GM12878 (cell line): Measurements from ENCODE around the gene PDGFA.

Source experiments
- EZH2 ChIP-seq: IDR thresholded peaks from 2 replicates; pipeline ENCODE4 v1.6.1; 2012; ENCODE audit warnings: low read depth, mild to moderate bottlenecking, control low read depth, inconsistent platforms, low read length, borderline replicate concordance; ENCODE audit not compliant: control insufficient read depth
- NFIC ChIP-seq: IDR thresholded peaks from 2 replicates; pipeline ENCODE4 v1.6.1; 2012; ENCODE audit warnings: low read depth, mild to moderate bottlenecking, inconsistent platforms, low read length, moderate library complexity
- NR2C2 ChIP-seq: IDR thresholded peaks from 2 replicates; pipeline ENCODE4 v1.6.1; 2011; ENCODE audit warnings: borderline replicate concordance, low read depth; ENCODE audit not compliant: control insufficient read depth, insufficient read length
- PKNOX1 ChIP-seq: fragments of 450-650 bp; IDR thresholded peaks from 2 replicates; pipeline ENCODE4 v1.6.1; 2016; ENCODE audit warnings: mild to moderate bottlenecking
- POLR2A ChIP-seq: IDR thresholded peaks from 2 replicates; pipeline ENCODE4 v1.6.1; 2011; ENCODE audit warnings: low read depth, mild to moderate bottlenecking, low read length
- RELA ChIP-seq: fragments of 450-650 bp; IDR thresholded peaks from 2 replicates; pipeline ENCODE4 v1.8.0; 2014; ENCODE audit warnings: borderline replicate concordance; ENCODE audit not compliant: partially characterized antibody
- RFX5 ChIP-seq: IDR thresholded peaks from 2 replicates; pipeline ENCODE4 v1.6.1; 2011; ENCODE audit warnings: low read depth, low read length, improper control_type of control experiment
- SIN3A ChIP-seq: IDR thresholded peaks from 2 replicates; pipeline ENCODE4 v1.6.1; 2012; ENCODE audit warnings: low read depth, low read length, improper control_type of control experiment
- TF ChIP-seq, protein P1 (sequence below), 3 experiments: IDR thresholded peaks in 2 of 3; conservative IDR thresholded peaks in 1 of 3; 2 replicates each; pipeline ENCODE4 v1.5.1; 2011; ENCODE audit warnings: low read depth in 3 of 3, low read length in 3 of 3, mild to moderate bottlenecking in 3 of 3, control low read depth in 2 of 3, moderate library complexity in 2 of 3, inconsistent platforms in 1 of 3, mixed read lengths in 1 of 3; ENCODE audit not compliant: control insufficient read depth in 2 of 3, insufficient read depth in 1 of 3; ENCODE audit errors: extremely low read depth in 1 of 3

DNA sequence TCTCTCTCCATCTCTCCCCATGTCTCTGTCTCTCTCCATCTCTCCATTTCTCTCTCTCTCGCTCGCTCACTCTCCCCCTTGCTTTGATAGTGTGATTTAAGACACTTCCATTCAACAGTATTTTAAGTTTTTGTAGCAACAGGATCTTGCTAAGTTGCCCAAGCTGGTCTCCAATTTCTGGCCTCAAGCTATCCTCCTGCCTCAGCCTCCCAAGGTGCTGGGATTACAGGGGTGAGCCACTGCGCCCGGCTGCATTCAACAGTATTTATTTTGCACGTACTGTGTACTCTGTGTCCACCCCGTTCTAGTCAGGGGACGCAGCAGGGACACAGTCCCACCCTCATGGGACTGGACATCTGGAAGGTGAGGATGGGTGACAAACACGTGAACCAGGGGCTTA lies 14.4 kb upstream of the PDGFA start:
- no peak for TF ChIP-seq NFIC
- no peak for TF ChIP-seq SIN3A
- TF ChIP-seq, protein P1, sequence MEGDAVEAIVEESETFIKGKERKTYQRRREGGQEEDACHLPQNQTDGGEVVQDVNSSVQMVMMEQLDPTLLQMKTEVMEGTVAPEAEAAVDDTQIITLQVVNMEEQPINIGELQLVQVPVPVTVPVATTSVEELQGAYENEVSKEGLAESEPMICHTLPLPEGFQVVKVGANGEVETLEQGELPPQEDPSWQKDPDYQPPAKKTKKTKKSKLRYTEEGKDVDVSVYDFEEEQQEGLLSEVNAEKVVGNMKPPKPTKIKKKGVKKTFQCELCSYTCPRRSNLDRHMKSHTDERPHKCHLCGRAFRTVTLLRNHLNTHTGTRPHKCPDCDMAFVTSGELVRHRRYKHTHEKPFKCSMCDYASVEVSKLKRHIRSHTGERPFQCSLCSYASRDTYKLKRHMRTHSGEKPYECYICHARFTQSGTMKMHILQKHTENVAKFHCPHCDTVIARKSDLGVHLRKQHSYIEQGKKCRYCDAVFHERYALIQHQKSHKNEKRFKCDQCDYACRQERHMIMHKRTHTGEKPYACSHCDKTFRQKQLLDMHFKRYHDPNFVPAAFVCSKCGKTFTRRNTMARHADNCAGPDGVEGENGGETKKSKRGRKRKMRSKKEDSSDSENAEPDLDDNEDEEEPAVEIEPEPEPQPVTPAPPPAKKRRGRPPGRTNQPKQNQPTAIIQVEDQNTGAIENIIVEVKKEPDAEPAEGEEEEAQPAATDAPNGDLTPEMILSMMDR (IDR thresholded peaks at IDR 0.05 in 2 of 3, conservative IDR thresholded peaks at IDR 0.05 in 1 of 3; ENCODE audit: control insufficient read depth in 2 of 3, extremely low read depth in 1 of 3, insufficient read depth in 1 of 3, low read depth in 3 of 3, low read length in 3 of 3): no peak
- TF ChIP-seq POLR2A: no peak
- TF ChIP-seq PKNOX1: no peak
- TF ChIP-seq RELA: no peak
- no peak for TF ChIP-seq NR2C2
- no peak for TF ChIP-seq RFX5
- TF ChIP-seq EZH2: no peak
